Neural cell (in vitro differentiated cells): Measurements from ENCODE around the gene VSTM4.
A peak's percentile ranks its signal among the peaks of the same experiment; 100 is the strongest.

ENCODE experiments used
- CTCF ChIP-seq: fragments of 450-650 bp; IDR thresholded peaks from 2 replicates; pipeline ENCODE4 v1.5.1; 2014; ENCODE audit warnings: antibody characterized with exemption, mild to moderate bottlenecking, moderate library complexity; ENCODE audit not compliant: poor library complexity, severe bottlenecking
- EP300 ChIP-seq: fragments of 450-650 bp; conservative IDR thresholded peaks from 2 replicates; pipeline ENCODE4 v1.6.1; 2014; ENCODE audit warnings: antibody characterized with exemption, mild to moderate bottlenecking, moderate library complexity; ENCODE audit not compliant: poor library complexity, severe bottlenecking
- EZH2 ChIP-seq: fragments of 200-600, 300-800 bp; shearing (Covaris generic), sonication (generic); IDR thresholded peaks from 2 replicates; pipeline ENCODE4 v1.6.1; 2014; ENCODE audit warnings: antibody characterized with exemption, low read length, borderline replicate concordance, mild to moderate bottlenecking; ENCODE audit not compliant: insufficient read depth, poor library complexity, severe bottlenecking
- POLR2AphosphoS5 ChIP-seq: IDR thresholded peaks from 2 replicates; pipeline ENCODE4 v1.6.1; 2012
- RAD21 ChIP-seq: fragments of 450-650 bp; conservative IDR thresholded peaks from 2 replicates; pipeline ENCODE4 v1.6.1; 2014; ENCODE audit warnings: antibody characterized with exemption, mild to moderate bottlenecking, moderate library complexity
- SMC3 ChIP-seq: fragments of 450-650 bp; conservative IDR thresholded peaks from 2 replicates; pipeline ENCODE4 v1.6.1; 2014; ENCODE audit warnings: antibody characterized with exemption, mild to moderate bottlenecking, moderate library complexity; ENCODE audit not compliant: poor library complexity
- TF ChIP-seq, protein P1 (sequence below): IDR thresholded peaks from 2 replicates; pipeline ENCODE4 v1.6.1; 2012; ENCODE audit warnings: borderline replicate concordance

DNA sequence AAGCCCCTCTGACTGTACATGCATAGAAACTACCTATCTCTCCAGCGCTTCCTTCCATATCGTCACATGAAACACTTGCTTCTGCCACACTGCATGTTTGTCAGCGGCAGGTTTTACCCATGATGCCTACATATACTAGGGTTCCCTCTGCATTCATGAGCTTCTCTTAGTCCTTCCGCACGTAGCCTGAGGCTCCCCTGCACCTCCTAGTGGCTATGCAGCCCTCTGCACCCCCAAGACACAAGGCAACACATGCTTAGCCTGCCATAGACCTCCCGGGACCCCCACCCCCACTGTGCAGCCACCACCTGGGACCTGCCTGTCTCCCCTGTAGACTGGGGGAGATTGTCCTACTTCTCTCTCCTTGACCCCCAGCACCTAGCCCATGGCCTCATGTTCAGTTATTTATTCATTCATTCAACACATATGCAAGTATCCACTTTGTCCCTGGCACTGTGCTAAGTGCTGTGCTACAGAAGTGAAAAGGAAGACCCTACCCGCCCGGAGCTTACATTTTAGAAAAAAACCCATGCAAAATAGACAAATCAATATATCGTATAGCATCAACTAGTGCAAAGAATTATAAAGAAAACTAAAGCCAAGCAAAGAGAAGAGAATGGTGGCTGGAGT is 49.4 kb upstream of the VSTM4 start:
- no peak for TF ChIP-seq EP300
- peak; percentile 73 for TF ChIP-seq SMC3
- TF ChIP-seq POLR2AphosphoS5 = no peak
- peak; percentile 62 for TF ChIP-seq CTCF
- no peak for TF ChIP-seq EZH2
- TF ChIP-seq, protein P1, sequence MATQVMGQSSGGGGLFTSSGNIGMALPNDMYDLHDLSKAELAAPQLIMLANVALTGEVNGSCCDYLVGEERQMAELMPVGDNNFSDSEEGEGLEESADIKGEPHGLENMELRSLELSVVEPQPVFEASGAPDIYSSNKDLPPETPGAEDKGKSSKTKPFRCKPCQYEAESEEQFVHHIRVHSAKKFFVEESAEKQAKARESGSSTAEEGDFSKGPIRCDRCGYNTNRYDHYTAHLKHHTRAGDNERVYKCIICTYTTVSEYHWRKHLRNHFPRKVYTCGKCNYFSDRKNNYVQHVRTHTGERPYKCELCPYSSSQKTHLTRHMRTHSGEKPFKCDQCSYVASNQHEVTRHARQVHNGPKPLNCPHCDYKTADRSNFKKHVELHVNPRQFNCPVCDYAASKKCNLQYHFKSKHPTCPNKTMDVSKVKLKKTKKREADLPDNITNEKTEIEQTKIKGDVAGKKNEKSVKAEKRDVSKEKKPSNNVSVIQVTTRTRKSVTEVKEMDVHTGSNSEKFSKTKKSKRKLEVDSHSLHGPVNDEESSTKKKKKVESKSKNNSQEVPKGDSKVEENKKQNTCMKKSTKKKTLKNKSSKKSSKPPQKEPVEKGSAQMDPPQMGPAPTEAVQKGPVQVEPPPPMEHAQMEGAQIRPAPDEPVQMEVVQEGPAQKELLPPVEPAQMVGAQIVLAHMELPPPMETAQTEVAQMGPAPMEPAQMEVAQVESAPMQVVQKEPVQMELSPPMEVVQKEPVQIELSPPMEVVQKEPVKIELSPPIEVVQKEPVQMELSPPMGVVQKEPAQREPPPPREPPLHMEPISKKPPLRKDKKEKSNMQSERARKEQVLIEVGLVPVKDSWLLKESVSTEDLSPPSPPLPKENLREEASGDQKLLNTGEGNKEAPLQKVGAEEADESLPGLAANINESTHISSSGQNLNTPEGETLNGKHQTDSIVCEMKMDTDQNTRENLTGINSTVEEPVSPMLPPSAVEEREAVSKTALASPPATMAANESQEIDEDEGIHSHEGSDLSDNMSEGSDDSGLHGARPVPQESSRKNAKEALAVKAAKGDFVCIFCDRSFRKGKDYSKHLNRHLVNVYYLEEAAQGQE = no peak
- TF ChIP-seq RAD21 = peak; percentile 66
